K562 (cell line): ENCODE results near the gene CNNM2.

ENCODE experiments used
- CHD4 ChIP-seq: fragments of 200-600 bp; sonication (generic); IDR thresholded peaks from 3 replicates; pipeline ENCODE4 v1.6.1; 2012; ENCODE audit warnings: low read depth, mild to moderate bottlenecking, mixed read lengths, low read length, inconsistent platforms; ENCODE audit not compliant: insufficient read depth, insufficient replicate concordance, poor library complexity, severe bottlenecking
- MAFK ChIP-seq: IDR thresholded peaks from 2 replicates; pipeline ENCODE4 v1.6.1; 2011; ENCODE audit warnings: low read length, improper control_type of control experiment
- MYC ChIP-seq, 2 experiments: fragments of 250-450 bp in 1 of 2; sonication (Bioruptor Pico) in 1 of 2; IDR thresholded peaks; 2 replicates each; pipeline versions ENCODE4 v1.5.1 to v1.6.1; 2012 to 2021; ENCODE audit warnings: low read depth in 2 of 2, borderline replicate concordance in 1 of 2, improper control_type of control experiment in 1 of 2, low read length in 1 of 2, mild to moderate bottlenecking in 1 of 2, moderate library complexity in 1 of 2
- NRF1 ChIP-seq, 2 experiments: fragments of 450-650 bp; IDR thresholded peaks in 1 of 2; conservative IDR thresholded peaks in 1 of 2; 2 replicates each; pipeline ENCODE4 v1.6.1; 2014; ENCODE audit warnings: mild to moderate bottlenecking in 2 of 2
- POLR2AphosphoS5 ChIP-seq: IDR thresholded peaks from 2 replicates; pipeline ENCODE4 v1.6.1; 2011; ENCODE audit warnings: mild to moderate bottlenecking, low read depth, low read length, moderate library complexity; ENCODE audit not compliant: control insufficient read depth, insufficient read depth
- RBM22 ChIP-seq: fragments of 200-400 bp; formaldehyde crosslinking; IDR thresholded peaks from 2 replicates; pipeline ENCODE4 v1.6.1; 2018; ENCODE audit warnings: low read length, low read depth; ENCODE audit not compliant: poor library complexity, severe bottlenecking
- RNF2 ChIP-seq: sonication (generic); IDR thresholded peaks from 2 replicates; pipeline ENCODE4 v1.6.1; 2016
- SRSF1 ChIP-seq: fragments of 200-400 bp; formaldehyde crosslinking; IDR thresholded peaks from 2 replicates; pipeline ENCODE4 v1.6.1; 2017; ENCODE audit warnings: mild to moderate bottlenecking, low read depth, low read length, moderate library complexity
- TEAD4 ChIP-seq, 2 experiments: sonication (generic) in 1 of 2; formaldehyde crosslinking in 1 of 2; IDR thresholded peaks; 2 replicates each; pipeline versions ENCODE4 v1.6.1 to v1.8.0; 2012 to 2022; ENCODE audit warnings: borderline replicate concordance in 1 of 2, inconsistent platforms in 1 of 2, low read length in 1 of 2, mild to moderate bottlenecking in 1 of 2, missing genetic modification reagents in 1 of 2
- ZNF780A ChIP-seq: fragments of 250-450 bp; sonication (Bioruptor Pico); IDR thresholded peaks from 2 replicates; pipeline ENCODE4 v1.5.0; 2021; ENCODE audit warnings: mild to moderate bottlenecking
- TF ChIP-seq, protein P1 (sequence below): fragments of 200-400 bp; formaldehyde crosslinking; IDR thresholded peaks from 2 replicates; pipeline ENCODE4 v1.6.1; 2017; ENCODE audit warnings: mild to moderate bottlenecking, low read depth, low read length, moderate library complexity
- TF ChIP-seq, protein P2 (sequence below): fragments of 200-800 bp; sonication (Bioruptor generic); IDR thresholded peaks from 2 replicates; pipeline ENCODE4 v1.6.1; 2016; ENCODE audit warnings: missing genetic modification characterization, missing compliant biosample characterization
- TF ChIP-seq, protein P3 (sequence below), 3 experiments: IDR thresholded peaks in 2 of 3; conservative IDR thresholded peaks in 1 of 3; 2 replicates each; pipeline ENCODE4 v1.5.1; 2011 to 2012; ENCODE audit warnings: low read length in 3 of 3, mild to moderate bottlenecking in 3 of 3, control low read depth in 2 of 3, improper control_type of control experiment in 1 of 3, inconsistent platforms in 1 of 3, low read depth in 1 of 3, mixed read lengths in 1 of 3, moderate library complexity in 1 of 3; ENCODE audit not compliant: insufficient read depth in 2 of 3

DNA sequence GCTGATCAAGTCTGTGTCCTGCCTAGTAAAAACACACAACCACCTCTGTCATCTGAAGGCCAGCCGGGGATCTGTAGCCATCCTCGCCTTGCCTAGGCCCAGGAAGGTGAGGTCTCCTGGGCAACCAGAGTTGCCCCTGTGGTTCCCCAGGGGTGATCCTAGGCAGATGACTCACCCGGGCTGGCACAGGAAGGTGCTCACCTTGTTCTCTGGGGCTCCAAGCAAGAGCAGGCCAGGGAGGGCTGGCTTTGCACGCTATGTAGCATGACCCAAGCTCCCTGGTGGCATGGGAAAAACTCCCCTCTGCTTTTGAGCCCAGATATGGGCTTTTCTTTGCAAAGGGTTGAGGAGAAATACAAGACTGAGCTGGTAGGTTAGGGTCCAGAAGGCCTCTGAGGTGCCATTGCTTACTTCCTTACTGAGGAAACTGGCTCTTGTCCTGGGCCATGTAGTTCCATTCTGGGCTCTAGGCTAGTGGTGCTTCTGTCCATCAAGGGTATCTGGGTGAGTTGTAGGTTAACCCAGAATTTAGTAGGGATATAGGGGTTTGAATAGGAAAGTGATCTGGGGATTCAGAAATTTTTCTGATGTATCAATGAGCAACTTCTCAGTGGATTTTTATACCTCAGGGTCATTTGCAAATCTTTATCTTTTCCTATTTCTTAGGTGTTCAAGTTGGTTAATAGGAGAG, 162.9 kb downstream of the CNNM2 start:
- TF ChIP-seq MAFK (no peak), NRF1 (conservative IDR thresholded peaks at IDR 0.05 in 1 of 2, IDR thresholded peaks at IDR 0.05 in 1 of 2) (no peak), ZNF780A (CRISPR knock-in tag) (no peak), RBM22 (no peak), TEAD4 (IDR thresholded peaks at IDR 0.05; ENCODE audit: low read length) (no peak), TEAD4 (CRISPR knock-in tag; IDR thresholded peaks at IDR 0.05; ENCODE audit: borderline replicate concordance) (no peak), POLR2AphosphoS5 (no peak), MYC (IDR thresholded peaks at IDR 0.05; ENCODE audit: low read depth, low read length) (no peak), MYC (CRISPR knock-in tag; IDR thresholded peaks at IDR 0.05; ENCODE audit: borderline replicate concordance, low read depth) (no peak), SRSF1 (no peak), CHD4 (no peak), RNF2 (no peak)
- TF ChIP-seq, protein P1, sequence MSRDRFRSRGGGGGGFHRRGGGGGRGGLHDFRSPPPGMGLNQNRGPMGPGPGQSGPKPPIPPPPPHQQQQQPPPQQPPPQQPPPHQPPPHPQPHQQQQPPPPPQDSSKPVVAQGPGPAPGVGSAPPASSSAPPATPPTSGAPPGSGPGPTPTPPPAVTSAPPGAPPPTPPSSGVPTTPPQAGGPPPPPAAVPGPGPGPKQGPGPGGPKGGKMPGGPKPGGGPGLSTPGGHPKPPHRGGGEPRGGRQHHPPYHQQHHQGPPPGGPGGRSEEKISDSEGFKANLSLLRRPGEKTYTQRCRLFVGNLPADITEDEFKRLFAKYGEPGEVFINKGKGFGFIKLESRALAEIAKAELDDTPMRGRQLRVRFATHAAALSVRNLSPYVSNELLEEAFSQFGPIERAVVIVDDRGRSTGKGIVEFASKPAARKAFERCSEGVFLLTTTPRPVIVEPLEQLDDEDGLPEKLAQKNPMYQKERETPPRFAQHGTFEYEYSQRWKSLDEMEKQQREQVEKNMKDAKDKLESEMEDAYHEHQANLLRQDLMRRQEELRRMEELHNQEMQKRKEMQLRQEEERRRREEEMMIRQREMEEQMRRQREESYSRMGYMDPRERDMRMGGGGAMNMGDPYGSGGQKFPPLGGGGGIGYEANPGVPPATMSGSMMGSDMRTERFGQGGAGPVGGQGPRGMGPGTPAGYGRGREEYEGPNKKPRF = no peak
- TF ChIP-seq, protein P2, sequence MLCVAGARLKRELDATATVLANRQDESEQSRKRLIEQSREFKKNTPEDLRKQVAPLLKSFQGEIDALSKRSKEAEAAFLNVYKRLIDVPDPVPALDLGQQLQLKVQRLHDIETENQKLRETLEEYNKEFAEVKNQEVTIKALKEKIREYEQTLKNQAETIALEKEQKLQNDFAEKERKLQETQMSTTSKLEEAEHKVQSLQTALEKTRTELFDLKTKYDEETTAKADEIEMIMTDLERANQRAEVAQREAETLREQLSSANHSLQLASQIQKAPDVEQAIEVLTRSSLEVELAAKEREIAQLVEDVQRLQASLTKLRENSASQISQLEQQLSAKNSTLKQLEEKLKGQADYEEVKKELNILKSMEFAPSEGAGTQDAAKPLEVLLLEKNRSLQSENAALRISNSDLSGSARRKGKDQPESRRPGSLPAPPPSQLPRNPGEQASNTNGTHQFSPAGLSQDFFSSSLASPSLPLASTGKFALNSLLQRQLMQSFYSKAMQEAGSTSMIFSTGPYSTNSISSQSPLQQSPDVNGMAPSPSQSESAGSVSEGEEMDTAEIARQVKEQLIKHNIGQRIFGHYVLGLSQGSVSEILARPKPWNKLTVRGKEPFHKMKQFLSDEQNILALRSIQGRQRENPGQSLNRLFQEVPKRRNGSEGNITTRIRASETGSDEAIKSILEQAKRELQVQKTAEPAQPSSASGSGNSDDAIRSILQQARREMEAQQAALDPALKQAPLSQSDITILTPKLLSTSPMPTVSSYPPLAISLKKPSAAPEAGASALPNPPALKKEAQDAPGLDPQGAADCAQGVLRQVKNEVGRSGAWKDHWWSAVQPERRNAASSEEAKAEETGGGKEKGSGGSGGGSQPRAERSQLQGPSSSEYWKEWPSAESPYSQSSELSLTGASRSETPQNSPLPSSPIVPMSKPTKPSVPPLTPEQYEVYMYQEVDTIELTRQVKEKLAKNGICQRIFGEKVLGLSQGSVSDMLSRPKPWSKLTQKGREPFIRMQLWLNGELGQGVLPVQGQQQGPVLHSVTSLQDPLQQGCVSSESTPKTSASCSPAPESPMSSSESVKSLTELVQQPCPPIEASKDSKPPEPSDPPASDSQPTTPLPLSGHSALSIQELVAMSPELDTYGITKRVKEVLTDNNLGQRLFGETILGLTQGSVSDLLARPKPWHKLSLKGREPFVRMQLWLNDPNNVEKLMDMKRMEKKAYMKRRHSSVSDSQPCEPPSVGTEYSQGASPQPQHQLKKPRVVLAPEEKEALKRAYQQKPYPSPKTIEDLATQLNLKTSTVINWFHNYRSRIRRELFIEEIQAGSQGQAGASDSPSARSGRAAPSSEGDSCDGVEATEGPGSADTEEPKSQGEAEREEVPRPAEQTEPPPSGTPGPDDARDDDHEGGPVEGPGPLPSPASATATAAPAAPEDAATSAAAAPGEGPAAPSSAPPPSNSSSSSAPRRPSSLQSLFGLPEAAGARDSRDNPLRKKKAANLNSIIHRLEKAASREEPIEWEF = no peak
- TF ChIP-seq, protein P3, sequence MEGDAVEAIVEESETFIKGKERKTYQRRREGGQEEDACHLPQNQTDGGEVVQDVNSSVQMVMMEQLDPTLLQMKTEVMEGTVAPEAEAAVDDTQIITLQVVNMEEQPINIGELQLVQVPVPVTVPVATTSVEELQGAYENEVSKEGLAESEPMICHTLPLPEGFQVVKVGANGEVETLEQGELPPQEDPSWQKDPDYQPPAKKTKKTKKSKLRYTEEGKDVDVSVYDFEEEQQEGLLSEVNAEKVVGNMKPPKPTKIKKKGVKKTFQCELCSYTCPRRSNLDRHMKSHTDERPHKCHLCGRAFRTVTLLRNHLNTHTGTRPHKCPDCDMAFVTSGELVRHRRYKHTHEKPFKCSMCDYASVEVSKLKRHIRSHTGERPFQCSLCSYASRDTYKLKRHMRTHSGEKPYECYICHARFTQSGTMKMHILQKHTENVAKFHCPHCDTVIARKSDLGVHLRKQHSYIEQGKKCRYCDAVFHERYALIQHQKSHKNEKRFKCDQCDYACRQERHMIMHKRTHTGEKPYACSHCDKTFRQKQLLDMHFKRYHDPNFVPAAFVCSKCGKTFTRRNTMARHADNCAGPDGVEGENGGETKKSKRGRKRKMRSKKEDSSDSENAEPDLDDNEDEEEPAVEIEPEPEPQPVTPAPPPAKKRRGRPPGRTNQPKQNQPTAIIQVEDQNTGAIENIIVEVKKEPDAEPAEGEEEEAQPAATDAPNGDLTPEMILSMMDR (IDR thresholded peaks at IDR 0.05 in 2 of 3, conservative IDR thresholded peaks at IDR 0.05 in 1 of 3; ENCODE audit: insufficient read depth in 2 of 3, low read depth in 1 of 3, low read length in 3 of 3) = no peak
